Sigmoid colon (tissue), 4 donors: Measurements from ENCODE around the gene ARG2.

Experiments
- POLR2AphosphoS5 ChIP-seq, 4 donors: sonication (generic); formaldehyde crosslinking; IDR thresholded peaks; one replicate each; pipeline ENCODE4 v1.6.1; 2017; ENCODE audit warnings: antibody characterized with exemption in 4 of 4
- TF ChIP-seq, protein P1 (sequence below), 4 experiments: fragments of 450-650 bp in 3 of 4; fragments of 200-600 bp in 1 of 4; IDR thresholded peaks; one replicate each; pipeline ENCODE4 v1.5.1; 2016 to 2019; ENCODE audit warnings: antibody characterized with exemption in 4 of 4, mild to moderate bottlenecking in 3 of 4, moderate library complexity in 2 of 4

DNA sequence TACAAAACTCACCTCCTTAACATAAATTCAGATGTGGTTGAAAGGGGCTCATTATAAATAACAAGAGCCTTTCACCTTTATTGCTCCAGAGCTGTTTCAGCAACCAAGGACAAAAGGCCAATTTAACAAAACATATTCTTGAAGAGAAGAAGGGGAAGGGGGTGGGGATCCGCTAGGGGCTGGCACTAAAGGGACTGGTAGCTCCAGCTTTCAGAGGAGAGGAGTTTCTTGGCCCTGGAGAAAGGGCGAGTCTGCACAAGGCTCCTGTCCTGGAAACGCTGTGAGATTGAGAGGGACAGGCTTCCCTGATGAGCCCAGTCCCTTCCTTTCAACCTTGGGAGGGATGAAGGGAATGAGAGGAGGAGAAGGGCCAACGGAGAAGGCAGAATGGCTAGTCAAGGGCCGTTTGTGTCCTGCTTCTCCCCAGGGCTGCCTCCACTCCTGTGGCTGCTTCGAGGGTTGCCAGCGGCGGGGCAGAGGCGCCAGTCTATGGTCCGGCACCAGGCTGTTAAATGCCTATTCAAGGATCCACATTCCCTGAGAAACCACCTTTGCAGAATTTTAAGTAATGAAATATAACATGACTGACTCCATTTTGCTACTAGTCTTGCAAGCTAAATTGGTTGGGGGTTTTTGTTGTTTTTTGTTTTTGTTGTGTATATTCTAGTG is 9.9 kb upstream of the ARG2 start:
- TF ChIP-seq, protein P1, sequence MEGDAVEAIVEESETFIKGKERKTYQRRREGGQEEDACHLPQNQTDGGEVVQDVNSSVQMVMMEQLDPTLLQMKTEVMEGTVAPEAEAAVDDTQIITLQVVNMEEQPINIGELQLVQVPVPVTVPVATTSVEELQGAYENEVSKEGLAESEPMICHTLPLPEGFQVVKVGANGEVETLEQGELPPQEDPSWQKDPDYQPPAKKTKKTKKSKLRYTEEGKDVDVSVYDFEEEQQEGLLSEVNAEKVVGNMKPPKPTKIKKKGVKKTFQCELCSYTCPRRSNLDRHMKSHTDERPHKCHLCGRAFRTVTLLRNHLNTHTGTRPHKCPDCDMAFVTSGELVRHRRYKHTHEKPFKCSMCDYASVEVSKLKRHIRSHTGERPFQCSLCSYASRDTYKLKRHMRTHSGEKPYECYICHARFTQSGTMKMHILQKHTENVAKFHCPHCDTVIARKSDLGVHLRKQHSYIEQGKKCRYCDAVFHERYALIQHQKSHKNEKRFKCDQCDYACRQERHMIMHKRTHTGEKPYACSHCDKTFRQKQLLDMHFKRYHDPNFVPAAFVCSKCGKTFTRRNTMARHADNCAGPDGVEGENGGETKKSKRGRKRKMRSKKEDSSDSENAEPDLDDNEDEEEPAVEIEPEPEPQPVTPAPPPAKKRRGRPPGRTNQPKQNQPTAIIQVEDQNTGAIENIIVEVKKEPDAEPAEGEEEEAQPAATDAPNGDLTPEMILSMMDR (IDR thresholded peaks at IDR 0.05): no peak
- no peak for TF ChIP-seq POLR2AphosphoS5 (IDR thresholded peaks at IDR 0.05)
